ENCODE measurements around the gene GRK5.

GRCh38 chr10:119505131-119505551 is 297.8 kb downstream of the GRK5 start:
- TF ChIP-seq EP300 (conservative IDR thresholded peaks at IDR 0.05; ENCODE audit: poor library complexity, severe bottlenecking) (no peak), CTCF (IDR thresholded peaks at IDR 0.05; ENCODE audit: poor library complexity, severe bottlenecking) (no peak), EZH2 (IDR thresholded peaks at IDR 0.05; ENCODE audit: borderline replicate concordance, insufficient read depth, low read length, poor library complexity, severe bottlenecking) (no peak), RAD21 (conservative IDR thresholded peaks at IDR 0.05) (no peak), POLR2AphosphoS5 (IDR thresholded peaks at IDR 0.05) (no peak), TAF1 (IDR thresholded peaks at IDR 0.05; ENCODE audit: low read depth) (no peak), MXI1 (conservative IDR thresholded peaks at IDR 0.05; ENCODE audit: poor library complexity, severe bottlenecking) (no peak)
- TF ChIP-seq, protein P1, sequence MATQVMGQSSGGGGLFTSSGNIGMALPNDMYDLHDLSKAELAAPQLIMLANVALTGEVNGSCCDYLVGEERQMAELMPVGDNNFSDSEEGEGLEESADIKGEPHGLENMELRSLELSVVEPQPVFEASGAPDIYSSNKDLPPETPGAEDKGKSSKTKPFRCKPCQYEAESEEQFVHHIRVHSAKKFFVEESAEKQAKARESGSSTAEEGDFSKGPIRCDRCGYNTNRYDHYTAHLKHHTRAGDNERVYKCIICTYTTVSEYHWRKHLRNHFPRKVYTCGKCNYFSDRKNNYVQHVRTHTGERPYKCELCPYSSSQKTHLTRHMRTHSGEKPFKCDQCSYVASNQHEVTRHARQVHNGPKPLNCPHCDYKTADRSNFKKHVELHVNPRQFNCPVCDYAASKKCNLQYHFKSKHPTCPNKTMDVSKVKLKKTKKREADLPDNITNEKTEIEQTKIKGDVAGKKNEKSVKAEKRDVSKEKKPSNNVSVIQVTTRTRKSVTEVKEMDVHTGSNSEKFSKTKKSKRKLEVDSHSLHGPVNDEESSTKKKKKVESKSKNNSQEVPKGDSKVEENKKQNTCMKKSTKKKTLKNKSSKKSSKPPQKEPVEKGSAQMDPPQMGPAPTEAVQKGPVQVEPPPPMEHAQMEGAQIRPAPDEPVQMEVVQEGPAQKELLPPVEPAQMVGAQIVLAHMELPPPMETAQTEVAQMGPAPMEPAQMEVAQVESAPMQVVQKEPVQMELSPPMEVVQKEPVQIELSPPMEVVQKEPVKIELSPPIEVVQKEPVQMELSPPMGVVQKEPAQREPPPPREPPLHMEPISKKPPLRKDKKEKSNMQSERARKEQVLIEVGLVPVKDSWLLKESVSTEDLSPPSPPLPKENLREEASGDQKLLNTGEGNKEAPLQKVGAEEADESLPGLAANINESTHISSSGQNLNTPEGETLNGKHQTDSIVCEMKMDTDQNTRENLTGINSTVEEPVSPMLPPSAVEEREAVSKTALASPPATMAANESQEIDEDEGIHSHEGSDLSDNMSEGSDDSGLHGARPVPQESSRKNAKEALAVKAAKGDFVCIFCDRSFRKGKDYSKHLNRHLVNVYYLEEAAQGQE (IDR thresholded peaks at IDR 0.05; ENCODE audit: borderline replicate concordance), result no peak
